GM18519 (cell line): ENCODE measurements around the gene ASCL2.
"Not testable (repeated sequence)": the region's sequence is repeated elsewhere in the genome, so short reads cannot be mapped to it uniquely, and the experiment has no call there.

Experiments used
- ATAC-seq: cut with Tn5 transposase; IDR thresholded peaks from one replicate; pipeline ENCODE4 v1.9.1; 2021; ENCODE audit warnings: mild to moderate bottlenecking, moderate library complexity; ENCODE audit not compliant: unreplicated experiment, low FRiP score

Gene ASCL2

GRCh38 chr11:2298795-2299761 lies 28.7 kb upstream of the ASCL2 start:
- ATAC-seq: no peak

GRCh38 chr11:2298131-2298794 lies 27.9 kb upstream of the ASCL2 start:
- ATAC-seq: no peak

GRCh38 chr11:2297623-2298030 lies 27.2 kb upstream of the ASCL2 start:
- ATAC-seq: no peak

- ATAC-seq: no peak
Observed at GRCh38 chr11:2296913-2297622, 26.7 kb upstream of the ASCL2 start.

GRCh38 chr11:2295971-2296912 lies 25.9 kb upstream of the ASCL2 start:
- no peak for ATAC-seq

GRCh38 chr11:2294926-2295290 lies 24.5 kb upstream of the ASCL2 start:
- no peak for ATAC-seq

- no peak for ATAC-seq
Observed at GRCh38 chr11:2293984-2294925, 23.9 kb upstream of the ASCL2 start.

GRCh38 chr11:2293531-2293971 lies 23.2 kb upstream of the ASCL2 start:
- no peak for ATAC-seq

- ATAC-seq: no peak
Observed at GRCh38 chr11:2290351-2290841, 20.0 kb upstream of the ASCL2 start.

- no peak for ATAC-seq
Observed at GRCh38 chr11:2289859-2290258, 19.5 kb upstream of the ASCL2 start.

GRCh38 chr11:2289350-2289749 lies 19.0 kb upstream of the ASCL2 start:
- no peak for ATAC-seq

- no peak for ATAC-seq
Observed at GRCh38 chr11:2287091-2287490, 16.7 kb upstream of the ASCL2 start.

- not testable (repeated sequence) for ATAC-seq
Observed at GRCh38 chr11:2286350-2286749, 16.0 kb upstream of the ASCL2 start.

- ATAC-seq: no peak
Observed at GRCh38 chr11:2280208-2280607, 9.8 kb upstream of the ASCL2 start.

GRCh38 chr11:2277933-2278523 lies 7.6 kb upstream of the ASCL2 start:
- no peak for ATAC-seq

- no peak for ATAC-seq
Observed at GRCh38 chr11:2277008-2277346, 6.6 kb upstream of the ASCL2 start.

GRCh38 chr11:2276280-2277007 lies 6.1 kb upstream of the ASCL2 start:
- no peak for ATAC-seq
